HG02938 (cell line): ENCODE data around the gene LSM3.

Source experiments
- ATAC-seq: cut with Tn5 transposase; IDR thresholded peaks from one replicate; pipeline ENCODE4 v1.9.1; 2021; ENCODE audit warnings: mild to moderate bottlenecking, moderate library complexity; ENCODE audit not compliant: unreplicated experiment

The LSM3 gene

GRCh38 chr3:14236902-14237301, 58.3 kb downstream of the LSM3 start:
- no peak for ATAC-seq

- ATAC-seq: no peak
Observed at GRCh38 chr3:14237457-14237856, 58.8 kb downstream of the LSM3 start.

- no peak for ATAC-seq
Observed at GRCh38 chr3:14238356-14238755, 59.7 kb downstream of the LSM3 start.

- no peak for ATAC-seq
Observed at GRCh38 chr3:14238930-14239329, 60.3 kb downstream of the LSM3 start.

- ATAC-seq: no peak
Observed at GRCh38 chr3:14239940-14240339, 61.3 kb downstream of the LSM3 start.

- no peak for ATAC-seq
Observed at GRCh38 chr3:14240366-14240765, 61.7 kb downstream of the LSM3 start.

GRCh38 chr3:14241716-14242115, 63.1 kb downstream of the LSM3 start:
- no peak for ATAC-seq

- no peak for ATAC-seq
Observed at GRCh38 chr3:14242490-14243311, 64.1 kb downstream of the LSM3 start.

GRCh38 chr3:14243782-14244181, 65.2 kb downstream of the LSM3 start:
- ATAC-seq: no peak

GRCh38 chr3:14244521-14245247, 66.1 kb downstream of the LSM3 start:
- ATAC-seq: no peak

GRCh38 chr3:14245248-14245639, 66.6 kb downstream of the LSM3 start:
- no peak for ATAC-seq

- ATAC-seq: no peak
Observed at GRCh38 chr3:14245822-14246221, 67.2 kb downstream of the LSM3 start.

- no peak for ATAC-seq
Observed at GRCh38 chr3:14246414-14246813, 67.8 kb downstream of the LSM3 start.

GRCh38 chr3:14248477-14248848, 69.8 kb downstream of the LSM3 start:
- no peak for ATAC-seq

- no peak for ATAC-seq
Observed at GRCh38 chr3:14248849-14249523, 70.4 kb downstream of the LSM3 start.
